Measurements from ENCODE around the gene FNIP1. TPM values are rescaled to one million over a fixed set of nuclear protein-coding genes. Genes with fewer than 3 reads are reported as not detected.

The FNIP1 gene
- total and polyA plus RNA-seq, 2 of the 8 experiments (the other 6 are each of a cell fraction or from before 2014, with no cell fraction given): 3.5 to 17.3 TPM

DNA sequence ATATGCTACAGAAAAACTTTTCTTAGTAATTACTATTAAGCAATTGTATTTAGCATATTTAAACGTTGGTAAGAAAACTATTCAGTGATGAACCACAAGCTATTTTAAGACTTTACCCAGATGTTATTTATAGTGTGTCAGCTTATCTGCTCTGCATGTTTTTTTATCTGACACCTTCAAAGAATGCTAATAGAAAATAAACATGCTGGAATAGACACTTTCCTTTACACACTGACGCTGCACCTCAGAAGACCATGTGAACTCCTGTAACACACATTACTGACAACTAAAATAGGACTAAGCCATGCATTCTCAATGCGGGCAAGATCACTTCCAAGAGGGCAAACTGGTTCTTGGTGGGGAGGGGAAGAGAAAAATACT is 38.3 kb downstream of the FNIP1 start (continued):
- TF ChIP-seq KDM4A (IDR thresholded peaks at IDR 0.05; ENCODE audit: low read depth, low read length, severe bottlenecking) (no peak), KDM5A (IDR thresholded peaks at IDR 0.05; ENCODE audit: low read length) (no peak)
